Body of pancreas (tissue), 4 donors: ENCODE data around the gene SERPINH1.

Source experiments
- POLR2A ChIP-seq, 3 donors: fragments of 450-650 bp; IDR thresholded peaks; one replicate each; pipeline ENCODE4 v1.6.1; 2016; ENCODE audit warnings: antibody characterized with exemption in 3 of 3, mild to moderate bottlenecking in 2 of 3
- TF ChIP-seq, protein P1 (sequence below), 7 experiments: fragments of 450-650 bp in 4 of 7; fragments of 200-600 bp in 3 of 7; sonication (generic) in 3 of 7; IDR thresholded peaks; one replicate each; pipeline ENCODE4 v1.5.1; 2016 to 2019; ENCODE audit warnings: antibody characterized with exemption in 7 of 7

DNA sequence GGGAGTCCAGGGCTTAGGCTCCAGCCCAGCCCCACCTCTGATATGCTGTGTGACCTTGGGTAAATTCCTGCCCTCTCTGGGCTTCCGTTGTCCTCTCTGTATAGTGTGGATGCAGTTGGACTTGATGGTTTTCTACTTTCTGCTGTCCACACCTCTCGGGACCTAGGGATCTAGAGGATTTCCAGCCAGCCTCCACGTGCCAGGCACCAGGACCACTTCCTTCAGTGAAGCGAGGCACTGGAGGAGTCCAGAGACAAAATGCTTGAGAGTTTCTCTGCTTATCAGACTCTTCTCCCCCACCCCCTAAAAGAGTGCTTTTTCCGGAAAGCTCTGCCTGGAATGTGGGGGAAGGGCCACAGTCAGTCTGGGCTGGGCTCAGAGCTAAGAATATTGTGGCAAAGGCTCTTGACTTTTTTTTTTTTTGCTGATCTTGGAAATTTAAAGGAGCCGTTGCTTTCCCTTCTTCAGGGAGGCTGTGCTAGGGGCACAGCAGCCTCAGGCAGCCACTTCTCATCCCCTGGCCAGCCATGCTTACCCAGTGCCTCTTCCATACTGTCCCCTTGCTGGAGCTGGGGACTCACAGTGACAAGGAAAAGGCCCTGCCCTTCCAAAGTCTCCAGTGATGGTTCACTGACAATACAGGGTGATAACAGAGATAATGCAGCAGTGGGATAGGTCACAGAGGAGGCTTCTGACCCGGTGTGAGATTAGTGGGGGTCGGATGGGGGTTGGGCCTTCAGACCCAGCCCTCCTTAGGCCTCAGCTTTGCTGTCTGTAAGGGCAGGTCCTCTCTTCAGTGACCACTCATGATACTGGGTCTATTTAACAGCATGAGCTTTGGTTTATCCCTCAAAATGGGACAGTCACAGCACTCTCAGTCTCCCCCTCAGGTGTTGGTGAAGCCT, 2.9 kb upstream of the SERPINH1 start:
- TF ChIP-seq, protein P1, sequence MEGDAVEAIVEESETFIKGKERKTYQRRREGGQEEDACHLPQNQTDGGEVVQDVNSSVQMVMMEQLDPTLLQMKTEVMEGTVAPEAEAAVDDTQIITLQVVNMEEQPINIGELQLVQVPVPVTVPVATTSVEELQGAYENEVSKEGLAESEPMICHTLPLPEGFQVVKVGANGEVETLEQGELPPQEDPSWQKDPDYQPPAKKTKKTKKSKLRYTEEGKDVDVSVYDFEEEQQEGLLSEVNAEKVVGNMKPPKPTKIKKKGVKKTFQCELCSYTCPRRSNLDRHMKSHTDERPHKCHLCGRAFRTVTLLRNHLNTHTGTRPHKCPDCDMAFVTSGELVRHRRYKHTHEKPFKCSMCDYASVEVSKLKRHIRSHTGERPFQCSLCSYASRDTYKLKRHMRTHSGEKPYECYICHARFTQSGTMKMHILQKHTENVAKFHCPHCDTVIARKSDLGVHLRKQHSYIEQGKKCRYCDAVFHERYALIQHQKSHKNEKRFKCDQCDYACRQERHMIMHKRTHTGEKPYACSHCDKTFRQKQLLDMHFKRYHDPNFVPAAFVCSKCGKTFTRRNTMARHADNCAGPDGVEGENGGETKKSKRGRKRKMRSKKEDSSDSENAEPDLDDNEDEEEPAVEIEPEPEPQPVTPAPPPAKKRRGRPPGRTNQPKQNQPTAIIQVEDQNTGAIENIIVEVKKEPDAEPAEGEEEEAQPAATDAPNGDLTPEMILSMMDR (IDR thresholded peaks at IDR 0.05) = no peak
- no peak for TF ChIP-seq POLR2A (IDR thresholded peaks at IDR 0.05)
